GM18519 (cell line): ENCODE results near the gene ZFPM1.
"Not testable (repeated sequence)": the region's sequence is repeated elsewhere in the genome, so short reads cannot be mapped to it uniquely, and the experiment has no call there.

Experiments
- ATAC-seq: cut with Tn5 transposase; IDR thresholded peaks from one replicate; pipeline ENCODE4 v1.9.1; 2021; ENCODE audit warnings: mild to moderate bottlenecking, moderate library complexity; ENCODE audit not compliant: unreplicated experiment, low FRiP score

The ZFPM1 gene

GRCh38 chr16:88464447-88465318 lies 11.6 kb downstream of the ZFPM1 start:
- no peak for ATAC-seq

GRCh38 chr16:88465387-88465983 lies 12.4 kb downstream of the ZFPM1 start:
- no peak for ATAC-seq

GRCh38 chr16:88466175-88466862 lies 13.2 kb downstream of the ZFPM1 start:
- ATAC-seq, result no peak

- ATAC-seq, result no peak
Observed at GRCh38 chr16:88466949-88467348, 13.9 kb downstream of the ZFPM1 start.

GRCh38 chr16:88467541-88467944 lies 14.5 kb downstream of the ZFPM1 start:
- no peak for ATAC-seq

GRCh38 chr16:88468275-88469129 lies 15.4 kb downstream of the ZFPM1 start:
- ATAC-seq, result no peak

- ATAC-seq, result no peak
Observed at GRCh38 chr16:88469615-88470395, 16.7 kb downstream of the ZFPM1 start.

- not testable (repeated sequence) for ATAC-seq
Observed at GRCh38 chr16:88470396-88470680, 17.3 kb downstream of the ZFPM1 start.

- not testable (repeated sequence) for ATAC-seq
Observed at GRCh38 chr16:88470696-88471095, 17.6 kb downstream of the ZFPM1 start.

GRCh38 chr16:88471115-88471514 lies 18.0 kb downstream of the ZFPM1 start:
- ATAC-seq, result no peak

- no peak for ATAC-seq
Observed at GRCh38 chr16:88471575-88471974, 18.5 kb downstream of the ZFPM1 start.

GRCh38 chr16:88472069-88472468 lies 19.0 kb downstream of the ZFPM1 start:
- ATAC-seq, result no peak

GRCh38 chr16:88472637-88473205 lies 19.6 kb downstream of the ZFPM1 start:
- ATAC-seq, result no peak

- no peak for ATAC-seq
Observed at GRCh38 chr16:88473666-88474534, 20.8 kb downstream of the ZFPM1 start.

- no peak for ATAC-seq
Observed at GRCh38 chr16:88475037-88475436, 22.0 kb downstream of the ZFPM1 start.

GRCh38 chr16:88476203-88476602 lies 23.1 kb downstream of the ZFPM1 start:
- no peak for ATAC-seq

- no peak for ATAC-seq
Observed at GRCh38 chr16:88476817-88477397, 23.8 kb downstream of the ZFPM1 start.
